GM19023 (cell line): Measurements from ENCODE around the gene HORMAD2.
"Not testable (repeated sequence)": the region's sequence is repeated elsewhere in the genome, so short reads cannot be mapped to it uniquely, and the experiment has no call there.

Experiments
- ATAC-seq: cut with Tn5 transposase; IDR thresholded peaks from one replicate; pipeline ENCODE4 v1.9.1; 2021; ENCODE audit warnings: mild to moderate bottlenecking, moderate library complexity; ENCODE audit not compliant: unreplicated experiment

The HORMAD2 gene

DNA sequence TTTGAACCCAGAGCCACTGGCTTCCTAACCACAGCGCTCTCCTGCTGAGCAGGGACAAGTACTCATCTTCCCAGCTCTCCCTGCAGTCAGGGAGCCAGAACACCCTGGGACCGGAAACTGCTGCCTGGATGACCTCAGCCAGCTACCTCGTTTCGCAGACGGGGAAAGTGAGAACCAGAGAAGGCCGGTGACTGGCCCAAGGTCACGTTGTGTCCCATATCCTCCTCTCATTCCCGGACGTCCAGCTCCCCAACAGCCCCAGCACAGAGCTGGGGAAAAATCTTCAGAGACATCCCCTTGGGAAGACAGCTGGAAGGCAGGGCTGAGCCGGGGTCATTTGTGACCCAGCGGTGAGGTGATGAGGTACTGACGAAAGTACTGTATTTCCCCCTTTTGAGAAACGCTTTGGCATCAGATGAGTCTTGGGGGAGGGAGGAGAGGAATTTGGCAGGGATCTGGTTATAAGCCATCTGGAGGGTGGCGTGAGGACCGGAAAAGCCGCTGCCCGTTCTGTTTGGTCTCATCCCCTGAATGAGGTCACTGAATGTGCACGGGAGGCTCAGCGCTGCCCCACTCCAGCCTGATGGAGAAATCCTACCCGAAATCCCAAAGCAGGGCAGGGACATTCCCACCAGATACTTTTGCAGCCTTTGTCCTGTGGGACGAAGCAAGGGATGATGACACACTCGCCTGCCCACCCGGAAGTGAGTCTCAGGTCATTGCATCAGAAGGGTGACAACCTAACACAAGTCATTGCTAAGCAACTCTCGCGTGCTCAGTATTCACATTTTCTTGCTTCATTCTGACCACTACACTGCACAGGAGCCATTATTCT, 125.2 kb downstream of the HORMAD2 start:
- no peak for ATAC-seq

DNA sequence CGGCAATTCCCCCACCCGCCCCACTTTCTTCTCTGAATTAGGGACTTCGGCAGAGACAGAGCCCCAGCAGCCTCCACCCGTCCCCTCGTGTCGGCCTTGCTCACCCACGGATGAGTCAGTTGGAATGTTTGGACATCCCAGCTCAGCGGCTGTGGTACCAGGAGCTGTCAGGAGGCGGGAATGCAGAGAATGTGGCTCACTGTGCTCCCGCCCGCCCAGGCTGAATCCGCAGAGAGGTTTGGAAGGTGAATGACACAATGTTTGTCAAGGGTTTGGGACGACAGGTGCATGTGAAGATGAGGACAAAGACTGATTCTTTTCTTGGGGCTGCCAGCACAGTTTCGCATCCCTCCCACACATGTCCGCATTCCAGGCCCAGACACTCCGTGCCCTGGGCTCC, 126.7 kb downstream of the HORMAD2 start:
- no peak for ATAC-seq

DNA sequence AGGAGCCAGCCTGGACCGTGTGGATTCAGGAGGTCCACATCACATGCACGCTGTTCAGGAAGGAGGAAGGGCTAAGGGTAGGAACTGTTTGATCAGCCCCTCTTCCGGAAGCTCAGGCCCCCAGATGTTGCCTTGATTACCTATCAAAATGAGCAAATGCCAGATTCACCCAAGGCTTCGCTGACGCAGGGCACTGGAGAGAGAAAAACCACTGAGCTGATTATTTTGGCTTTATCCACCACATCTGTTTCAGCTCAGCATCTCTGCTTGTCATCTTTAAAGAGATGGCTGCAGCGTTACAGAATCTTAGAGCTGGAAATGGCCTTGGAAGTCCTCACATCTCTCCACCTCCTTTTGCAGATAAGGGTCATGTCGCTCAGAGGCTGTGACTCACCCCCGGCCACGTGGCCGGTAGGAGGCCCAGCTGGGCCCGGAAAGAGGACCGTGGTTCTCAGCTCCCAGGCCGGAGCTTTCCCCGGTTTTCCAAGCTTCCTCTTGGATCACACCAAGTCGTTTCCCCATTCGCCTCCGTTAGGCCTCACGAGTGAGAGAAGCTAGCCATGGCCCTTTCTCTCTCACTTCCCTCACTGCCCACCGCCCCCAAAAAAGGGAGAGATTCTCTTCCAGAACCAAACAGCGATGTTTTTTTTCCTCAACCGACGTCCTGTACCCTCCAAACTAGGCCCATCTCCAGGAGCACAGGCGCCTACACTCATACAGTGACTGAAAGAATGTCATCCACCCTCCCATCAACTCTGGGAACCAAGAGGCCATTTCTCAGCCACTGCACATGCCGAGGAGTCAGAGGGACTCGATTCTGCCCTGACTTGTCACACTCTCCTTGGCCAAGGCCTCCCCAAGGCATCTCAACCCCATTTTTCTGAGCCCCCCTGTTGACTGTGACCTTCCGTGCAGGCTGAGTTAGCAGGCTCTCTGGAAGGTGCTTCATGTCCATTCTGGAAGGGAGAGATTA, 128.7 kb downstream of the HORMAD2 start:
- ATAC-seq: no peak

DNA sequence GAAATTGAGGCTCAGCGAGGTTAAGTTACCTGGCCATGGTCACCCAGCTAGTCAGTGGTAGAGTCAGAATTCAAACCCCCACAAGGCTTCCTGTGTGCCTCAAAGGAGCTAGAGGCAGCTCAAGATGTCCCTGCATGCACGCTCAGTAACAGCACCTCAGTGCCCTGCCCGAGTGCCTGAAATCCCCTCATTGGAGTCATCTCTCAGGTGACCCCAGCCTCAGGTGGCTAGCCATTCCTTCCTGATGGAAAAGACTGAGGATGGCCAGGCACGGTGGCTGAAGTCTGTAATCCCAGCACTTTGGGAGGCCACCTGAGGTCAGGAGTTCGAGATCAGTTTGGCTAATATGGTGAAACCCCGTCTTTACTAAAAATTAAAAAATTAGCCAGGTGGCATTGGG, 129.4 kb downstream of the HORMAD2 start:
- ATAC-seq: no peak

DNA sequence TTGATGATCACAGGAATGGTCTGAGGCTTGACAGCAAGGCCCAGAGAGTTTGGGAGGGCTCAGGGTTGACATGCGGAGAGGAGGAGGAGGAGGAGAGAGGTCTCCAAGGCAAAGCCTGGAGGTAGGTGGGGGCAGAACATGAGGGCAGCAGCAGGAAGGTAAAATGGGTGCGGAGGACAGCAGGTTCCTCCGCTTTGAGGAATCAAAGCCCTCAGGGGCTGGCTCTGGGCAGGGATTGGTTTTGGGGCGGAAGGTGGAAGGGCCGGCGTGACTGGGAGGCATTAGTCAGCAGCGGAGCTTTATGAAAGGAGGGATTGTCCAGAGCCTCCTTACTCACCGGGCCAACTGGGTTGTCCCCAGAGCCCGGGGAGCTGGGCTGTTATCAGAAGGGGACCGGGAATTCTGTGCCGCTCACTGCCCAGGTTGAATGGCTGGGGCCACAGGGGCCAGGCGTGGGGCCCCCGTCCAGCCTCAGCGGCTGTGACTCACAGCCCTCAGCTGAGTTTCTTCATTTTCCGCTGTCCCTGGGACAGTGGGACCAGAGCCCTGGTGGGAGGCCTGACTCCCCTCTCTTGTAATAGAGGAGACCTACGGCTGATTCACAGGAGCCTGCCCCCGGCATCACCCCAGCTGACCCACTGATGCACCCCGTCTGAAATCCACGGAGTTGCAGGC, 130.1 kb downstream of the HORMAD2 start:
- ATAC-seq: no peak

DNA sequence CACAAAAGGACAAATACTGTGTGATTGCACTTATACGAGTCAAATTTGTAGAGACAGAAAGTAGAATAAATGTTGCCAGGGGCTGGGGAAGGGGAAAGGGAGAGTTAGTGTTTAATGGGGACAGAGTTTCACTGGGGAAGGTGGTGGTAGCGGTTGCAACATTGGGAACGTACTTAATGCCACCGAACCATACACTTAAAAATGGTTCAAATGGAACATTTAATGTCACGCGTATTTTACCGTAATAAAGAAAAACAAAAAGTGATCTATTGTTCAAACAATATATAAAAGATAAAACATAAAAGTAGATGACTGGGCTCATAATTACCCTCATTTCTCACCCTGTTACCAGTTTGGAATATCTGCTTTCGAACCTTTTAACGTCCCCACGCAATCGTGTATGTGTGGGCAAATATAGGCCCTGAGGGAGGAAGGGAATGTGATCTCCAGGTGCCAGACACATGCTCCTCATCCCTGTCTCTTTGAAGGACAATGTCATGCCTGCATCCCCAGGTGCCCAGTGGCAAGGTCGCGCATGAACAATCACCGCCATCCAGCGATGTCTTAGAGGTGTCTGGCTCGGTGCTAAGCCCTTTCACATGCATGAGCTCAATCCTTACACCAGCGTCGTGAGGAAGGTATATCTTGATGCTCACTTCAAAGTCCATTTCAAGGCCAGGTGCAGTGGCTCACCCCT, 131.0 kb downstream of the HORMAD2 start:
- no peak for ATAC-seq

DNA sequence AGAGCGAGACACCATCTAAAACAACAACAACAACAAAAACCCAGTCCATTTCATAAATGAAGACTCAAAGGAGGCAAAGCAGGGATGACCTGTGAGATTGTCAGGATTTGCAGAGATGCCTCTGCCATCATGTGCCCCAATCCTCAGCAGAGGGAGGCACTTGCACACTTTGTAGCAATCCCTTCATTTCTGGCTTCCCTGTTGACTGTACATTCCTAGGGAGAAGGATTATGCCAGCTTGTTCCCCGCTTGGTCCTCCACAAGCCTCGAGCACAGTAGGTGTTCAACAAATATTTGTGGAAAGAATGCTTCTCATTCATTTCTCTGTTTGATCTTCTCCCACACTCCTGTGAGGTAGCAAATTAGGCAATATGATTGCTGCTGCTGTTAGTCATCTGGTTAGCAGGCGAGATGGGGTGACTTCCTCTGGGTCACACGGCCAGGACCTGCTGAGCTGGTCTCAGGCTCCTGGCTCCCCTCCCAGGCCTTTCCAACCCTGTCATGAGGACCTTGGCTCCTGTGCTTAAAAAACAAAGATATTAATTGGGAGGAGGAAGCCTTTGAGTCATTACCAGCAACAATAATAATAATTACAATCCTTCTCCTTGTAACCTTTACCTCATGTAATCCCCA, 132.2 kb downstream of the HORMAD2 start:
- no peak for ATAC-seq

DNA sequence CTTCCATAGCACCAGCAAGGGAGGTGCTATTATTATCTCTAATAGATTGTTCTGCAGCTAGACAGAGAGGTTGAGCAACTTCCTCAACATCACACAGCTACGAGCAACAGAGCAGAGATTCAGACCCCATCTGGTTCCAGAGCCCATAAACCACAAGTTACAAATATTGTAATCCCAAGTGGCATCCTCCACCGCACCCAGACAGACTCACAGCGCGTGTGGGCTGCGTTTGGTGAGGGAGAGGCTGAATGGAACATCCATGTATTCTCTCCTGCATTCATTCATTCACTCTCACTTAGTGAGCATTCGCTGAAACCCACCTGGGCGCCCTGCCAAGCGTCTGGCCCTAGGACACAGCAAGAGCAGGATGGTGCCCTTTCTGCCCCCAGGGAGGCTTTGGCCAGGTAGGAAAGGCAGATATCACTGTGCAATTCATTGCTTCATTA, 132.8 kb downstream of the HORMAD2 start:
- no peak for ATAC-seq

DNA sequence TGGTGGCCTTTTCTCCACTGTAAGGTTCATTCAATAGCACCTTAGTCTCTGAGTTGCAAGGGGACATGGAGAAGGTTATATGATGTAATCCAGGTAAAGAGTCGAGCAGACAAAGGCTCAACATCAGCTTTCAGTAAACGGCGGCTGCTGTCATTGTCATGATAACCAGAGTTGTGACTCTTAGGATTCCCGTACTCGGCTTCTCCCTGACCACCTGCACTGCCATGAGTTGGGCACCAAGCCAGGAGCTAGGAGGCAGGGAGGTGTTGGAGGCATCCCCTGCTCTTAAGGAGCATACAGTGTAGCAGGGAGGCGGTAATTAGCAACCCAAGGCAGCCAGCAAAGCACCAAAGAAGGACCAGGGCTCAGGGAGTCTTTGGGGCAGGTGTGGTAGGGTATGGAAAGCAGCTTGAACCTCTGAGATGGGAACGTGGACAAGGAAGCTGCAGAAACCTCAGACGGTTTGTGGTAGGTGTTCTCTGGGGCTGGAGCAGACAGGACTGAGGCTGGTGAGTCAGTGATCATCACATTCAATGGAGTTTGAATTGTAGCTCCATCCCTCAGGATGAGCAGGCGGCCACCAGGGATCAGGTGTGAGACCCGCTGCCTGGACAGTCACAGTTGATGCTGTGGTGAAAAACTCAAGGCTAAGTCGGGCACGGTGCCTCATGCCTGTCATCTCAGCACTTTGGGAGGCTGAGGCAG, 134.6 kb downstream of the HORMAD2 start:
- no peak for ATAC-seq

DNA sequence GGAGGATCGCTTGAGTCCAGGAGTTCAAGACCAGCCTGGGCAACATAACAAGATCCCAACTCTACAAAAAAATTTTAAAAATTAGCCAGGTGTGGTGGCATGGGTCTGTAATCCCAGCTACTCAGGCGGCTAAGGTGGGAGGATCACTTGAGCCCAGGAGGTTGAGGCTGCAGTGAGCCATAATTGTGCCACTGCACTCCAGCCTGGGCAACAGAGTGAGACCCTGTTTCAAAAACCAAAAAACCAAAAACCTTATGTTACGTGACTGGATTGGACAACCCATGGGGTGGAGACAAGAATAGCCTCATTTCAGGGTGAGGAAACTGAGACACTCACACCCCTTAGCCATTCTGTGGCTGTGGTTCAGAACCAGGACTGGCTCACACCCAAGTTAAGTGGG, 136.0 kb downstream of the HORMAD2 start:
- not testable (repeated sequence) for ATAC-seq

DNA sequence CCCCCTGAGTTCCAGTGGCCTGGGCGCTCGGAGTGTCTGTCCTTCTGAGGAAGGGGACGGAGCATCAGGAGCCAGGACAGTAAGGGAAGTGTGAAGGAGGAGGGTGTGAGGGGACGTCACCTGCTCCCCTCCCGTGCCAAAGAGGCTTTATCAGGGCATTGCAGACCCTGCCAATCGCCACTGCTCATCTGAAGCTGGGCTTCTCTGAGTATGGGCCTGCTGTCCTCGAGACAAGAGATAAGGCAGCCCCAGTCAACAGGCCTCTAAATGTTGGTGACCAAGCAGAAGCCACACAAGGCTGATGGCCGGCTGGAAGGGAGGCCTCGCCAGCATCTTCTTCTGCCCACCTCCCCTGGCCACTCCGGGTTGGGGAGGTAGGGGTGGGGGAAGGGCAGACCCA, 136.4 kb downstream of the HORMAD2 start:
- ATAC-seq: no peak

DNA sequence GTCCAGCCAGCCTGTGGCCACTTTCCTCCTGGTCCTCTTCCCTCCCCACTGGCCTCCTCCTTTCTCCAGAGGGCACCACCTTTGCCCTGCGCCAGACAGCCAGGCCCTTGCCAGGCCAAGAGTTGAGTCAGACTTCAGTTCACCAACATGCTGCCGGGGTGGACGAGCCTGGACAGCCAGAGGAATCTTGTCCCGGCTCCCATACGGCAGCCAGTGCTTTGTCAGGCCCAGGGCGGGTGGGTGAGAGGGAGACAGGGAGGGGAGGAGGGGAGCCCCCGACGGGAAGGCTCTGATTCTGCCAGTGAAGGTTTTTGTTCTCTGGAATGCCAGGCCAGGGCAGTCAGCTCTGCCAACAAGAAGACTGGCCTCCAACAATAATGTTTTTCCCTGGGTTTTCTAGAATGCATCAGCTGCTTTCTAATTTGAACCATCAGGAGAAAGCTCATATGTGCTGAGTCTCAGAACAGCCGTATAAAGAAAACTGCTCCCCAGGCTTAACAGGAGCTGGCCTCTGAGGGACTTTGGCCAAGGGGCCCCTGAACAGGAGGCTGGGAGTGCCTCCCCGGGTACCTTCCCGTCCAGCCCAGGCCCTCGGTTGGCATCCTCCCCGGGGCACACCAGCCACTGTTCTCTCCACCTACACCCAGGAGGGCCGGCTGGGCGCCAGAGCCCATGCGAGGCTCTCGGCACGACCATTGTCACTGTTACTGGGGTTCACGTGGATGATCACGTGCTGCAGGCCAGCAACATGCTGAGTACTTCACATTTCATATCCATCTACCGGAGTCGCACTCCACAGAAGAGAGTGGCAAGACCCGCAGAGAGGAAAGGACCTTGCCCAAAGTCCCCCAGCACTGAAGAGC, 137.7 kb downstream of the HORMAD2 start:
- ATAC-seq: no peak

DNA sequence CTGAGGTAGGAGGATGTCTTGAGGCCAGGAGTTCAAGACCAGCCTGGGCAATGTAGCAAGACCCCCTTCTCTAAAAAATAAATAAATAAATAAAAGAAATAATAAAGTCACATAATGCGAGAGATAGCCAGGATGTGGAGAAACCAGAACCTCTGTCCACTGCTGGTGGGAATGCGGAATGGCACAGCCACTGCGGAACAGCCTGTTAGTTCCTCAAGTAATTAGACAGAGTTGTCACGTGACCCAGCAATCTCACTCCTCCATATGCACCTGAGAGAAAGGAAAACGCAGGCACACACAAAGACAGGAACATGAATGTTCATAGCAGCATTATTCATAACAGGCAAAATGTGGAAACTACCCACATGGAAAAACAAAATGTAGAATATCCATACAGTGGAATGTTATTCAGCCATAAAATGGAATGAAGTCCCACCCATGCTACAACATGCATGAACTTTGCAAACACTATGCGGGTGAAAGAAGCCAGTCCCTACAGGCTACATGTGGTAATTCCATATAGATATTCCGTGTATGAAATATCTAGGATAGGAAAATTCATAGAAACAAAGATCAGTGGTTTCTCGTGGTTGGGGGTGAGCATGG, 138.9 kb downstream of the HORMAD2 start:
- no peak for ATAC-seq

DNA sequence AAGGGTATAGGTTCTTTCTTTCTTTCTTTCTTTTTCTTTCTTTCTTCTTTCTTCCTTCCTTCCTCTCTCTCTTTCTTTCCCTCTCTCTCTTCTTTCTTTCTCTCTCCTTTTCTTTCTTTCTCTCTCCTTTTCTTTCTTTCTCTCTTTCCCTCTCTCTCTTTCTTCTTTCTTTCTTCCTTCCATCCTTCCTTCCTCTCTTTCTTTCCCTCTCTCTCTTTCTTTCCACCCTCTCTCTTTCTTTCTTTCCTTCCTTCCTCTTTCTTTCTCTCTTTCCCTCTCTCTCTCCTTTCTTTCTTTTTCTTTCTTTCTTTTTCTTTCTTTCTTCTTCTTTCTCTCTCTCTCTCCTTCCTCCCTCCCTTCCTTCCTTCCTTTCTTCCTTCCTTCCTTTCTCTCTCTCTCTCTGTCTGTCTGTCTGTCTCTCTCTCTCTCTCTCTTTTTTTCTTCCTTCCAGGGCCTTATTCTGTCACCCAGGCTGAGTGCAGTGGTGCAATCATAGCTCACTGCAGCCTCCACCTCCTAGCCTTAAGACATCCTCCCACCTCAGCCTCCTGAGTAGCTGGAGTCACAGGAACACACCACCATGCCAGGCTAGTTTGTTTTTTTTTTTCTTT, 139.5 kb downstream of the HORMAD2 start:
- no peak for ATAC-seq

DNA sequence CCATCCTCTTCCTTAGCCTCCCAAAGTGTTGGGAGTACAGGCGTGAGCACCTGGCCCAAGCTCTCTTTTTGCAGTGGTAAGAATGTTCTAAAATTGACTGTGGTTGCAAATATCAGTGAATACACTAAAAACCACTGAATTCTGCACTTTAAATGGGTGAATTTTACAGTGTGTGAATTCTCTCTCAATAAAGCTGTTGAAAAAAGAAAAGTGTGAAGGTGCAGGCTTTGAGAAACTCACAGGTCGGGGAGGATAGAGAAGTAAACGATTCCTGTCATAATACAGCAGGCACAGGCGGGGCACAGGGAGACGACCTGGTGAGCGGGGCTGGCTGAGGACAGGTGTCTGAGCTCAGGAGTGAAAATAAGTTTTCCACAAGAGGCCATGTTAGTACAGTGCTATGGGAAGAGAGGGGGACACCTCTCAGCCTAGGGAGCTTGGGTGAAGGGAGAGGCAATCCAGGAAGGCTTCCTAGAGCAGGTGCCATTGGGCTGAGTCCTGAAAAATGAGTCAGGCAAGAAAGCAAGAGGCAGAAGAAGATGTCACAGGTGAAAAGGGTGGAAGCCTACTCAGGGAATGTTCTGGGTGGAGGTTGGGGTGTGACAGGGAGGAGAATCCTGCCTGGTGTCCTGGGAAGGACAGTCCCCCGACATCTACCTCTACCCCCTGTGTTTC, 140.2 kb downstream of the HORMAD2 start:
- ATAC-seq: no peak

DNA sequence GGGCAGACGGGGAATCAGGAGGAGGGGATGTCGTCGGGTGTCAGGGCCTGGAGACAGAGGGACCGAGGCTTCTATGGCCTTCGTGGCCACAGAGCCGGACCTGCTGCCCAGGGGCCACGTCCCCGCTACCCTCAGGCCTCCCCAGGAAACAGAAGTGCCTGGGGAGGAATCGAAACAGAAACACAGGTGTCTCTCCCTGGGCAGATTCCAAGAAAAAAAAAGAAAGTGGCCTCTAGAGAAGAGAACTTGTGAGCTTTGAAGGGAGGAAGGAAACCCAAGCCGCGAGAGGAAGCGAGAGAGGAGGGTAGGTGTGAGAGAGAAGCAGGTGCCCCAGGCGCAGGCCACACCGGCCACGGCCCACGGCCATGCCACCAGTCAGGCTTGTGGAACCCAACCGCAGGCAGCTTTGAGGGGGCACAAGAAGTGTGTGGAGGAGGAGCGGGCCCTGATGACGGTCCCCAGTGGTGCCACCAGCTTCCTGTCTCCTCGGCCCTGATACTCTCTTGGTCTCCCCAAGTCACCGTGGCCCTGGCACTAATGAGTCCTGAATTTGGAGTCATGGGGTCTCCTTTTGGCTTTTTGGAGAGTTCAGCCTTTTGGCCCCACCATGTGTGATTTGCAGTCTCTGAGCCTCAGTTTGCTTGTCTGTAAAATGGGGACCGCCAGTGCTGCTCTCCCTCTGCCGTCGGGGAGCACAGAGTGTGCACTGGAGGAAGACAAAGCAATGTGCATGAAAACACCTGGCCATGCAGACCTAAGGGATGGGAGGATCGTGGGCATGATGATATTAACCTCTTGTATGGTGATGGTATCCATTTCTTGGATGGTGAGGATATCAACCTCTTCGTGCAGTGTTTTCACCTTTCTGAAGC, 141.1 kb downstream of the HORMAD2 start:
- no peak for ATAC-seq
